Measurements from ENCODE around the gene CAMTA1.
"Not testable (repeated sequence)": the region's sequence is repeated elsewhere in the genome, so short reads cannot be mapped to it uniquely, and the experiment has no call there.

CAMTA1 gene

GRCh38 chr1:7783826-7784491 is 998.7 kb downstream of the CAMTA1 start, which contains the start of gene PER3:
TSS of gene PER3 (plus strand) at chr1:7784291. CDS start at chr1:7784878, 587 bp downstream.
- no peak for TF ChIP-seq CTCF (IDR thresholded peaks at IDR 0.05; ENCODE audit: borderline replicate concordance, insufficient read depth, low read depth, low read length)
- peak within 1 kb of the TSS; percentile 40 for H3K4me3 ChIP-seq (ENCODE audit: low read depth, low read length)

- H3K4me3 ChIP-seq (ENCODE audit: low read depth, low read length), result no peak overlapping the region
- no peak for TF ChIP-seq CTCF (IDR thresholded peaks at IDR 0.05; ENCODE audit: borderline replicate concordance, insufficient read depth, low read depth, low read length)
These were observed 999.3 kb downstream of the CAMTA1 start for GRCh38 chr1:7784492-7785071.

GRCh38 chr1:7785108-7785507 is 999.9 kb downstream of the CAMTA1 start:
- TF ChIP-seq CTCF (IDR thresholded peaks at IDR 0.05; ENCODE audit: borderline replicate concordance, insufficient read depth, low read depth, low read length), result no peak
- H3K4me3 ChIP-seq (ENCODE audit: low read depth, low read length), result no peak overlapping the region

GRCh38 chr1:7786795-7787194 is 1001.5 kb downstream of the CAMTA1 start:
- H3K4me3 ChIP-seq (ENCODE audit: low read depth, low read length), result no peak overlapping the region
- no peak for TF ChIP-seq CTCF (IDR thresholded peaks at IDR 0.05; ENCODE audit: borderline replicate concordance, insufficient read depth, low read depth, low read length)

- H3K4me3 ChIP-seq (ENCODE audit: low read depth, low read length), result no peak overlapping the region
- no peak for TF ChIP-seq CTCF (IDR thresholded peaks at IDR 0.05; ENCODE audit: borderline replicate concordance, insufficient read depth, low read depth, low read length)
These were observed 1004.6 kb downstream of the CAMTA1 start for GRCh38 chr1:7789828-7790227.

- H3K4me3 ChIP-seq (ENCODE audit: low read depth, low read length), result not testable (repeated sequence)
These were observed 1005.8 kb downstream of the CAMTA1 start for GRCh38 chr1:7791027-7791426.

GRCh38 chr1:7795406-7795805 is 1010.2 kb downstream of the CAMTA1 start:
- no peak for TF ChIP-seq CTCF (IDR thresholded peaks at IDR 0.05; ENCODE audit: borderline replicate concordance, insufficient read depth, low read depth, low read length)
- no peak overlapping the region for H3K4me3 ChIP-seq (ENCODE audit: low read depth, low read length)
